ENCODE results near the gene TEX29.

DNA sequence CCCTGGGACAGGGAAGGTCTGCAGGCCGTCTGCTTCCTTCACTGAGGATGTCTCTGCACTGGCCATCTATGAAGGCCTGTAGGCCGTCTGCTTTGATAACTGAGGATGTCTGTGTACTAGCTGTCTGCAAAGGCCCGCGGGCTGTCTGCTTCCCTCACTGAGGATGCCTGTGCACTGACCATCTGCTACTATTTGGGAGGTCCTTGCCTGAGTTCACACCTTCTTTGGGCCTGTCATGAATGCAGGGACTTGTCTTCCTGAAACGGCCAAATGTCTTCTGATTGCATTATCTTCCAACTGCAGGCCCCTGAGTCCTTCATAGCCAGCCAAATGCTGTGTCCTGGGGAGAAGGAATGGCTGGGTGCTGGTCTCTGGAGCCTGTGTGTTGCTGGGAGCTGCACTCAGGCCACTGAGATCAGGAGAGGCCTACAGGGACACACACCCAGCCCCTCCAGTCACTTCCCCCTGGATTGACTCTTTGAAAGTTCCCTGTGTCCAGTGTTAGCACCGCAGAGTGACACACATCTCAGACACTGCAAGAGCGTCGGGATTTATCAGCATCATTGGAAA lies 72.9 kb downstream of the TEX29 start:
- TF ChIP-seq, protein P1, sequence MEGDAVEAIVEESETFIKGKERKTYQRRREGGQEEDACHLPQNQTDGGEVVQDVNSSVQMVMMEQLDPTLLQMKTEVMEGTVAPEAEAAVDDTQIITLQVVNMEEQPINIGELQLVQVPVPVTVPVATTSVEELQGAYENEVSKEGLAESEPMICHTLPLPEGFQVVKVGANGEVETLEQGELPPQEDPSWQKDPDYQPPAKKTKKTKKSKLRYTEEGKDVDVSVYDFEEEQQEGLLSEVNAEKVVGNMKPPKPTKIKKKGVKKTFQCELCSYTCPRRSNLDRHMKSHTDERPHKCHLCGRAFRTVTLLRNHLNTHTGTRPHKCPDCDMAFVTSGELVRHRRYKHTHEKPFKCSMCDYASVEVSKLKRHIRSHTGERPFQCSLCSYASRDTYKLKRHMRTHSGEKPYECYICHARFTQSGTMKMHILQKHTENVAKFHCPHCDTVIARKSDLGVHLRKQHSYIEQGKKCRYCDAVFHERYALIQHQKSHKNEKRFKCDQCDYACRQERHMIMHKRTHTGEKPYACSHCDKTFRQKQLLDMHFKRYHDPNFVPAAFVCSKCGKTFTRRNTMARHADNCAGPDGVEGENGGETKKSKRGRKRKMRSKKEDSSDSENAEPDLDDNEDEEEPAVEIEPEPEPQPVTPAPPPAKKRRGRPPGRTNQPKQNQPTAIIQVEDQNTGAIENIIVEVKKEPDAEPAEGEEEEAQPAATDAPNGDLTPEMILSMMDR (IDR thresholded peaks at IDR 0.05): no peak
- no peak for TF ChIP-seq ZFX (IDR thresholded peaks at IDR 0.05; ENCODE audit: borderline replicate concordance)
